ENCODE results near the gene PSMD11. TPM values are rescaled to one million over a fixed set of nuclear protein-coding genes. Genes with fewer than 3 reads are reported as not detected.

PSMD11 gene
- total RNA-seq, 1 experiment from 2014 or later, result 163 TPM

- Histone ChIP-seq H3K4me2 (ENCODE audit: low read length) (no peak overlapping the region), H3K27ac (ENCODE audit: low read length) (no peak overlapping the region), H3F3A (ENCODE audit: low read length, unreplicated experiment) (peaks cover 7% of the 10 kb centered on the region), H4K20me1 (ENCODE audit: low read length) (no peaks in the 10 kb centered on the region), H3K9me2 (replicated peaks; ENCODE audit: low read length) (no peaks in the 10 kb centered on the region), H3K4me3 (ENCODE audit: low read length) (no peak overlapping the region), H3K36me3 (ENCODE audit: low read depth, low read length) (no peaks in the 10 kb centered on the region), H3K27me3 (ENCODE audit: low read length) (no peaks in the 10 kb centered on the region), H3K79me2 (ENCODE audit: low read length) (peaks cover 5% of the 10 kb centered on the region; the same call in 1 of the 2 replicates), H3K4me1 (ENCODE audit: insufficient read depth, low read length) (peaks cover 4% of the 10 kb centered on the region; the same call in 1 of the 2 replicates), H2AFZ (ENCODE audit: low read length) (no peak overlapping the region), H3K9me3 (ENCODE audit: low read length) (no peaks in the 10 kb centered on the region), H3K9ac (ENCODE audit: low read length) (no peak overlapping the region)
- BruUV-seq (replicated peaks), result no TSS peak
- no peak for TF ChIP-seq CTCF (conservative IDR thresholded peaks at IDR 0.05; ENCODE audit: low read depth, low read length)
- TF ChIP-seq EZH2phosphoT487 (IDR thresholded peaks at IDR 0.05; ENCODE audit: borderline replicate concordance, low read length), result no peak
- TF ChIP-seq EZH2 (IDR thresholded peaks at IDR 0.05; ENCODE audit: low read length, unreplicated experiment), result no peak
- POLR2A ChIA-PET (ENCODE audit: unreplicated experiment), result interaction anchor here (0.5 kb wide), 1 partner anchor 18 kb away, joined by 3 read pairs; no protein-coding TSS in a partner anchor
- DNase-seq, result no peak
- intact Hi-C loops (cut with micrococcal nuclease), result loop anchor here (10.0 kb wide), 1 partner anchor 115 kb away; no protein-coding TSS in a partner anchor
- ATAC-seq, result no peak
- CTCF ChIA-PET, result no interaction called here
Measured at GRCh38 chr17:32489320-32490100, 45.2 kb downstream of the PSMD11 start.

- no peak for ATAC-seq
- Histone ChIP-seq H3K9ac (ENCODE audit: low read length) (no peak overlapping the region), H4K20me1 (ENCODE audit: low read length) (no peaks in the 10 kb centered on the region), H3F3A (ENCODE audit: low read length, unreplicated experiment) (peaks cover 7% of the 10 kb centered on the region), H3K27ac (ENCODE audit: low read length) (no peak overlapping the region), H3K9me3 (ENCODE audit: low read length) (no peaks in the 10 kb centered on the region), H3K36me3 (ENCODE audit: low read depth, low read length) (no peaks in the 10 kb centered on the region), H3K27me3 (ENCODE audit: low read length) (no peaks in the 10 kb centered on the region), H3K9me2 (replicated peaks; ENCODE audit: low read length) (no peaks in the 10 kb centered on the region), H2AFZ (ENCODE audit: low read length) (no peak overlapping the region), H3K79me2 (ENCODE audit: low read length) (peaks cover 5% of the 10 kb centered on the region; the same call in 1 of the 2 replicates), H3K4me3 (ENCODE audit: low read length) (no peak overlapping the region), H3K4me1 (ENCODE audit: insufficient read depth, low read length) (peaks cover 4% of the 10 kb centered on the region; the same call in 1 of the 2 replicates), H3K4me2 (ENCODE audit: low read length) (no peak overlapping the region)
- DNase-seq, result no peak
- BruUV-seq (replicated peaks), result no TSS peak
- POLR2A ChIA-PET (ENCODE audit: unreplicated experiment), result interaction anchor here (0.5 kb wide), 1 partner anchor 17 kb away, joined by 3 read pairs; no protein-coding TSS in a partner anchor
- intact Hi-C loops (cut with micrococcal nuclease), result no loop called here
- no peak for TF ChIP-seq EZH2 (IDR thresholded peaks at IDR 0.05; ENCODE audit: low read length, unreplicated experiment)
- CTCF ChIA-PET, result no interaction called here
Measured at GRCh38 chr17:32490101-32490482, 45.8 kb downstream of the PSMD11 start.

GRCh38 chr17:32491371-32492263 is 47.3 kb downstream of the PSMD11 start:
- no TSS peak for BruUV-seq (replicated peaks)
- Histone ChIP-seq H3K79me2 (ENCODE audit: low read length) (peaks cover 5% of the 10 kb centered on the region; the same call in 1 of the 2 replicates), H3K36me3 (ENCODE audit: low read depth, low read length) (no peaks in the 10 kb centered on the region), H3K9me2 (replicated peaks; ENCODE audit: low read length) (no peaks in the 10 kb centered on the region), H3K4me1 (ENCODE audit: insufficient read depth, low read length) (peaks cover 6% of the 10 kb centered on the region), H3F3A (ENCODE audit: low read length, unreplicated experiment) (no peaks in the 10 kb centered on the region), H3K27me3 (ENCODE audit: low read length) (no peaks in the 10 kb centered on the region), H3K4me3 (ENCODE audit: low read length) (no peak overlapping the region), H2AFZ (ENCODE audit: low read length) (no peak overlapping the region), H3K4me2 (ENCODE audit: low read length) (no peak overlapping the region), H3K27ac (ENCODE audit: low read length) (no peak overlapping the region), H3K9ac (ENCODE audit: low read length) (no peak overlapping the region), H3K9me3 (ENCODE audit: low read length) (no peaks in the 10 kb centered on the region), H4K20me1 (ENCODE audit: low read length) (no peaks in the 10 kb centered on the region)
- ChIA-PET POLR2A (ENCODE audit: unreplicated experiment) (no interaction called here), CTCF (no interaction called here)
- ATAC-seq (no peak), DNase-seq (no peak)
- intact Hi-C loops (cut with micrococcal nuclease), result no loop called here
- TF ChIP-seq EZH2phosphoT487 (IDR thresholded peaks at IDR 0.05; ENCODE audit: borderline replicate concordance, low read length) (no peak), EZH2 (IDR thresholded peaks at IDR 0.05; ENCODE audit: low read length, unreplicated experiment) (no peak), CTCF (conservative IDR thresholded peaks at IDR 0.05; ENCODE audit: low read depth, low read length) (no peak)

Measured in PC-3 (cell line).